Tibial artery (tissue), 4 donors: ENCODE measurements around the gene TTR.

ENCODE experiments used
- DNase-seq, 2 donors: peaks; one replicate each; pipeline ENCODE4 v3.0.0-alpha.2; 2019
- H3K27ac ChIP-seq, 2 donors: fragments of 200-600 bp; sonication (generic) in 1 of 2; 1 replicate in 1 of 2; 2 replicates in 1 of 2; pipeline ENCODE4 v1.5.1; 2018 to 2019; ENCODE audit warnings: mild to moderate bottlenecking in 1 of 2
- H3K27me3 ChIP-seq, 2 donors: fragments of 200-600 bp; sonication (generic) in 1 of 2; one replicate each; pipeline versions ENCODE4 v1.5.1 to v1.6.0; 2016 to 2019
- H3K36me3 ChIP-seq, 3 donors: fragments of 200-600 bp; sonication (generic) in 2 of 3; one replicate each; pipeline ENCODE4 v1.5.1; 2016 to 2019; ENCODE audit warnings: mild to moderate bottlenecking in 2 of 3
- H3K4me1 ChIP-seq, 4 donors: fragments of 200-600 bp; sonication (generic) in 2 of 4; 1 replicate in 3 of 4; 2 replicates in 1 of 4; pipeline ENCODE4 v1.5.1; 2016 to 2019
- H3K4me3 ChIP-seq, 2 donors: fragments of 200-600 bp; sonication (generic) in 1 of 2; 1 replicate in 1 of 2; 2 replicates in 1 of 2; pipeline ENCODE4 v1.5.1; 2018 to 2019; ENCODE audit warnings: mild to moderate bottlenecking in 2 of 2
- H3K9me3 ChIP-seq, 3 donors: fragments of 200-600 bp; sonication (generic) in 1 of 3; one replicate each; pipeline ENCODE4 v1.5.1; 2016 to 2019
- intact Hi-C: fragments of 100-400 bp; cut with DNase I; formaldehyde crosslinking; loops from one replicate; pipeline ENCODE4 v1.15.0; 2023; ENCODE audit warnings: low total_unique reads
- TF ChIP-seq, protein P1 (sequence below), 2 experiments: fragments of 200-600 bp in 1 of 2; fragments of 450-650 bp in 1 of 2; IDR thresholded peaks; one replicate each; pipeline ENCODE4 v1.5.1; 2017 to 2019; ENCODE audit warnings: antibody characterized with exemption in 2 of 2, mild to moderate bottlenecking in 1 of 2, moderate library complexity in 1 of 2

TTR gene

GRCh38 chr18:31563778-31564177 lies 27.9 kb upstream of the TTR start:
- TF ChIP-seq, protein P1, sequence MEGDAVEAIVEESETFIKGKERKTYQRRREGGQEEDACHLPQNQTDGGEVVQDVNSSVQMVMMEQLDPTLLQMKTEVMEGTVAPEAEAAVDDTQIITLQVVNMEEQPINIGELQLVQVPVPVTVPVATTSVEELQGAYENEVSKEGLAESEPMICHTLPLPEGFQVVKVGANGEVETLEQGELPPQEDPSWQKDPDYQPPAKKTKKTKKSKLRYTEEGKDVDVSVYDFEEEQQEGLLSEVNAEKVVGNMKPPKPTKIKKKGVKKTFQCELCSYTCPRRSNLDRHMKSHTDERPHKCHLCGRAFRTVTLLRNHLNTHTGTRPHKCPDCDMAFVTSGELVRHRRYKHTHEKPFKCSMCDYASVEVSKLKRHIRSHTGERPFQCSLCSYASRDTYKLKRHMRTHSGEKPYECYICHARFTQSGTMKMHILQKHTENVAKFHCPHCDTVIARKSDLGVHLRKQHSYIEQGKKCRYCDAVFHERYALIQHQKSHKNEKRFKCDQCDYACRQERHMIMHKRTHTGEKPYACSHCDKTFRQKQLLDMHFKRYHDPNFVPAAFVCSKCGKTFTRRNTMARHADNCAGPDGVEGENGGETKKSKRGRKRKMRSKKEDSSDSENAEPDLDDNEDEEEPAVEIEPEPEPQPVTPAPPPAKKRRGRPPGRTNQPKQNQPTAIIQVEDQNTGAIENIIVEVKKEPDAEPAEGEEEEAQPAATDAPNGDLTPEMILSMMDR (IDR thresholded peaks at IDR 0.05): no peak
- Histone ChIP-seq H3K27ac (no peak overlapping the region), H3K4me1 (no peaks in the 10 kb centered on the region), H3K9me3 (no peaks in the 10 kb centered on the region), H3K4me3 (no peak overlapping the region), H3K36me3 (no peaks in the 10 kb centered on the region), H3K27me3 (peaks cover 0 to 3% of the 10 kb centered on the region in 2 donors)
- intact Hi-C loops: no loop called here
- DNase-seq: no peak

GRCh38 chr18:31565345-31565744 lies 26.3 kb upstream of the TTR start:
- Histone ChIP-seq H3K9me3 (no peaks in the 10 kb centered on the region), H3K27me3 (peaks cover 0 to 3% of the 10 kb centered on the region in 2 donors), H3K4me3 (no peak overlapping the region), H3K4me1 (no peaks in the 10 kb centered on the region), H3K36me3 (no peaks in the 10 kb centered on the region), H3K27ac (no peak overlapping the region)
- DNase-seq: no peak
- intact Hi-C loops: no loop called here
- TF ChIP-seq, protein P1 (IDR thresholded peaks at IDR 0.05): no peak

DNA sequence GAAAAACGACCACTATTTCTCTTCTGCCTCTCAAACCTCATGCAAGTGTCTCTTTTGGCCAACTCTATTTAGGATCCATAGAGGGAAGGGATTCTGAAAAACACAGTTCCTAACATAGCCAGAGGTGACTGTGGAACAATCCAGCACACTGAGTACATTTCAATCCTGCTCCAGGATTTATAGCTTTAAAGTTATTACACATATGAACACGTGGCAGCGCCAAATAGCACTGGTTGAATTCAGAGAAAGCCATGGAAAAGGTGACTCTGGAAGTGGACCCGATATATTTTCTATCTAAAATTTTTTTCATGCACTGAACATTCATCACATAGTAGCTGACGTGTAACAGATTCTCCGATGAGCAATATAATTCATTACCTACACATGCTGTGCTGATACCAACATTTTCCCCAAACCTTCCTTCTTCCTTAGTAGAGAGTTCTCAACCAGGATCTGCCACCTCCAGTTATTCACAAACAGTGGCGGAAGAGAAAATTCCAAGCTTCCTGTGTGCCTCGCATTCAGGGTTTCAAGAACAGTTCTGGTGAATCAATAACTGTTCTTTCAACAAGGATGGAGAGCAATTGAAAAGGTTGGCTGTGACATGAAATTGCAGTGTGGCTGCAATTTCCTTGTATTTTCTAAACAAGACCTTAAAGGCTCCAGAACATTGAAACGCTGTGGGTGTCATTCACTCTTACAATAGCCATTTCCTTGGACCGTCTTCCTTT lies 25.7 kb upstream of the TTR start:
- no peaks in the 10 kb centered on the region for H3K36me3 ChIP-seq
- no peak for DNase-seq
- TF ChIP-seq, protein P1 (IDR thresholded peaks at IDR 0.05): no peak
- intact Hi-C loops: no loop called here
- peaks cover 0 to 3% of the 10 kb centered on the region in 2 donors for H3K27me3 ChIP-seq
- no peaks in the 10 kb centered on the region for H3K9me3 ChIP-seq
- no peak overlapping the region for H3K27ac ChIP-seq
- H3K4me3 ChIP-seq: no peak overlapping the region
- no peaks in the 10 kb centered on the region for H3K4me1 ChIP-seq

- Histone ChIP-seq H3K4me3 (no peak overlapping the region), H3K27me3 (peaks cover 0 to 3% of the 10 kb centered on the region in 2 donors), H3K4me1 (no peaks in the 10 kb centered on the region), H3K27ac (no peak overlapping the region), H3K36me3 (no peaks in the 10 kb centered on the region), H3K9me3 (no peaks in the 10 kb centered on the region)
- TF ChIP-seq, protein P1 (IDR thresholded peaks at IDR 0.05): no peak
- intact Hi-C loops: no loop called here
- DNase-seq: no peak
These were observed 24.9 kb upstream of the TTR start for GRCh38 chr18:31566576-31567306.

DNA sequence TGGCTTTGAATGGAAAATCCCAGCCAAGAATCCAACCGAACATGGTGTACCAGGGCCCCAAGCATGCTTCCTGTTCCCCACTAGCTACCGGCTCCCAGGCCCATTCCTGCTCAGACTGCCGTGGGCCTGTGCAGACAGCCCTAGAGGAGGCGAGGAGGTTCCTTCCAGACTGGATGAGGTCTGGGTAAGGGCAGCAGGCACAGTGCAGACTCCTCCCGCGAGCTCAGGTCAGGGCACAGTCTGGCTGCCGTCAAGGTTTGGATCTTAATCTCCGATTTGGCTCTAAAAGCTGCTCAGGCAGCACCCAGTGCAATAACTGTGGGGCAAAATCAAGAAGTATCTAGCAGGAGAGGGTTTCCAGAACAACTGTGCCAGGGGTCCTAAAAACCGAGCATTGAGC lies 19.3 kb upstream of the TTR start:
- Histone ChIP-seq H3K36me3 (no peaks in the 10 kb centered on the region), H3K4me3 (no peak overlapping the region), H3K4me1 (no peaks in the 10 kb centered on the region), H3K27ac (no peak overlapping the region), H3K9me3 (no peaks in the 10 kb centered on the region), H3K27me3 (no peaks in the 10 kb centered on the region)
- intact Hi-C loops: no loop called here
- TF ChIP-seq, protein P1 (IDR thresholded peaks at IDR 0.05): no peak
- DNase-seq: no peak
